Measurements from ENCODE around the gene NHSL1. TPM values are rescaled to one million over a fixed set of nuclear protein-coding genes. Genes with fewer than 3 reads are reported as not detected.

NHSL1 gene
- total RNA-seq, 2 donors from 2014 or later, result 0.14 to 0.73 TPM

DNA sequence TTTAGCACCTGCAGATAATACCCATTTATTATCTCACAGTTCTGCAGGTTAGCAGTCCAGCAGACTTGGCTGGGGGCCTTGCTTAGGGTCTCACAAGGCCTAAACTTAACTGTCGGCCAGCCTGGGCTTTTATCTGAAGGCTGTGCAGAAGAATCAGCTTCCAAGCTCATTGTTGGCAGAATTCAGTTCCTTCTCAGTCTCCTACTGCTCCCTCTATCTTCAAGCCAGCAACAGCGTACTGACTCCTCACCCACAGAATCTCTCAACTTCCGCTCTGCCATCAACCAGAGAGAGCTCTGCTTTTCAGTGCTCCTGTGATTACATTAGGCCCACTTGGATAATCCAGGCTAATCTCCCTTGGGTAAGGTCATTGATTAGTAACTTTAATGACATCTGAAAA lies 30.2 kb upstream of the NHSL1 start:
- ATAC-seq (no peak), DNase-seq (ENCODE audit: low spot score) (no peak)
- Mint-ChIP-seq H3K4me1 (ENCODE audit: low read depth in 2 of 2) (no peaks in the 10 kb centered on the region), H3K27ac (no peak overlapping the region), H3K9me3 (no peaks in the 10 kb centered on the region), H3K36me3 (no peaks in the 10 kb centered on the region), H3K27me3 (peaks cover 25 to 33% of the 10 kb centered on the region in 2 donors), H3K4me3 (no peak overlapping the region)

DNA sequence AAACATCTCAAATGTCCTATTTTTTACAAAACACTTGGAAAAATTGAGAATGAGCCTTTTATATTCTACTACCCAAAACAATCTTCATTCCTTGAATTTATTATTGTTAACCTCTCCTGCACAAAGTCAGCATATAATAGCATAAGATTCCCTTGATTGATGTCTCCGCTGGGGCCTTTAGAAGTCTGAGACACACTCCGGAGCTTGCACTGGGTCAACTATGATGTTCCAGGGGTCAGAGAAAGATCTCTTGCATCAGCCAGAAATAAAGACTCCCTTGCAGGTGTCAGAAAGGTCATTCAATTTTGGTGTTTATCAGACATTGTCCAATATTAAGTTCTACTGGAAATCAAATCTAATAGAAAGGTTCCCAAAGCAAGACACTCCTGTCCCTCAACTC lies 29.7 kb upstream of the NHSL1 start:
- H3K27me3 Mint-ChIP-seq, result peaks cover 23 to 33% of the 10 kb centered on the region in 2 donors
- ATAC-seq (no peak), DNase-seq (ENCODE audit: low spot score) (no peak)
- no peaks in the 10 kb centered on the region for H3K4me1 Mint-ChIP-seq (ENCODE audit: low read depth in 2 of 2)
- no peaks in the 10 kb centered on the region for H3K9me3 Mint-ChIP-seq
- H3K36me3 Mint-ChIP-seq, result no peaks in the 10 kb centered on the region
- H3K4me3 Mint-ChIP-seq, result no peak overlapping the region
- H3K27ac Mint-ChIP-seq, result no peak overlapping the region

DNA sequence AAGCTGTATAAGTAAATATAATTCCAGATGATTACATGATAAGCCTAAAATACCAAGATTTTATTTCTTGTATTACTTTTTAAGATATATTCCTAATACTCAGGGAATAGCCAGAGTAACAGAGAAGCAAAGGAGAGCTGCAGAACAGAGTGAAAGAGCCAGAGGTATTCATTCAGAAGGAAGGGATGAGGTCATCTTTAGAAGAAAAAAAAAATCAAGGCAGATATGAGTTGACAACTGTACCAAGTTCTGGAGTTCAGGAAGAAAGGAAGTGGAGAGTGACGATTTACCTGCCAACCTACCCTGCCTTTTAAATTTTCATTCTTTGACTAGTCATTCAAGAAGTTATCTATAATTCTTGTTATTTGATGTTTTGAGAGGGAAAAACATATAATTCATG lies 28.8 kb upstream of the NHSL1 start:
- no peaks in the 10 kb centered on the region for H3K36me3 Mint-ChIP-seq
- H3K4me3 Mint-ChIP-seq, result no peak overlapping the region
- peaks cover 23 to 33% of the 10 kb centered on the region in 2 donors for H3K27me3 Mint-ChIP-seq
- H3K4me1 Mint-ChIP-seq (ENCODE audit: low read depth in 2 of 2), result no peaks in the 10 kb centered on the region
- ATAC-seq (no peak), DNase-seq (ENCODE audit: low spot score) (no peak)
- H3K9me3 Mint-ChIP-seq, result no peaks in the 10 kb centered on the region
- H3K27ac Mint-ChIP-seq, result no peak overlapping the region

DNA sequence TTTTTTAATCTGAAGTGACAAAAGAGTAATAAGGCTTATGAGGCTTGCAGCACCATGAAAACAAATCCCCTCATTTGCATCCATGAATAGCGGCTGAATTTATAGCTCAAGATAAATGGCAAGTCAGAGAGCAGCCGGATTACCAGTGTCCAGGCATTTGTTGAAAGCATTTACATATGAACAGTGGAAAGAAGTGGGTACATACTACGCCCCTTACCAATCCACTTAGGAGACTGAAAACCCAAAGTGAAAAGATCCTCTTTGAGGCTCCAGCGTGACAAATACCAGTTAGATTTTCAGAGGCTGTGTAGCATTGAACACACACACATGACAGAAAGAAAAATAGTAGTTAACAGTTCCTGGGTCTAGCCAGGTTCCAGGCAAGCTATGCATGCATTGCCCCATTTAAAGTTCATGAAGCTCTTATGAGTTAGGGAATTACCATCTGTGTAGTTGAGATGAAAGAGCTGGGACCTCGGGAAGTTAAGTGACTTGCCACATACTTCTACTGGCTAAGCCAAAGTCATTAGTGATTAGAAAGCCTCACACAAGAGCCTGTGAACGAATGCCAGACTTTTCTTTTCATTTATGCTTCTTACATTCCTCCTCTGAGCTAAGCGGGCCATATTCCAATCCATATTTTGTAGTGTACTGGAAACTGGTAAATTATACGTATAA lies 28.3 kb upstream of the NHSL1 start:
- H3K4me1 Mint-ChIP-seq (ENCODE audit: low read depth in 2 of 2), result no peaks in the 10 kb centered on the region
- no peak overlapping the region for H3K27ac Mint-ChIP-seq
- H3K9me3 Mint-ChIP-seq, result no peaks in the 10 kb centered on the region
- H3K27me3 Mint-ChIP-seq, result peaks cover 19 to 28% of the 10 kb centered on the region in 2 donors
- DNase-seq (ENCODE audit: low spot score), result no peak
- H3K36me3 Mint-ChIP-seq, result no peaks in the 10 kb centered on the region
- H3K4me3 Mint-ChIP-seq, result no peak overlapping the region
- no peak for ATAC-seq

DNA sequence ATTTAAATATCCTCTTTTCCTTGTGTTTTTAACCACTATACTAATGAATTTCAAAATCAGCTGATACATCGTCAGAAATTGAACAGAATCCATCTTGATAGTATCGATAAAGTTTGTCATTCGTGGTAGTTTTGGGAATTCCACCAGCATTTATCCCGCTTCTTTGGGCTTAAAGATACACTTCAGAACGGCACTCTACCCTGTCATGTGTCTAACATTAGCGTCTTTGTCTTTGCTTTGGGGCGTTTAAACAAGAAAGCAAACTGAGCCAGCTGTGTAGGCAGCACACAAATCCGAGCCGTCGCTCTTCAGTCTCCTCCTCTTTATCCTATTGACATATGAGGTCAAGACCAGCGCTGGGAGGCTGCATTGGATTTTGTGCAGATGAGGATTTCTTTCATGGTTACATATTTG lies 27.5 kb upstream of the NHSL1 start:
- no peak overlapping the region for H3K4me3 Mint-ChIP-seq
- H3K9me3 Mint-ChIP-seq, result no peaks in the 10 kb centered on the region
- ATAC-seq, result no peak
- peaks cover 13 to 23% of the 10 kb centered on the region in 2 donors for H3K27me3 Mint-ChIP-seq
- H3K27ac Mint-ChIP-seq, result no peak overlapping the region
- H3K36me3 Mint-ChIP-seq, result no peaks in the 10 kb centered on the region
- H3K4me1 Mint-ChIP-seq (ENCODE audit: low read depth in 2 of 2), result no peaks in the 10 kb centered on the region
- DNase-seq (ENCODE audit: low spot score), result no peak

DNA sequence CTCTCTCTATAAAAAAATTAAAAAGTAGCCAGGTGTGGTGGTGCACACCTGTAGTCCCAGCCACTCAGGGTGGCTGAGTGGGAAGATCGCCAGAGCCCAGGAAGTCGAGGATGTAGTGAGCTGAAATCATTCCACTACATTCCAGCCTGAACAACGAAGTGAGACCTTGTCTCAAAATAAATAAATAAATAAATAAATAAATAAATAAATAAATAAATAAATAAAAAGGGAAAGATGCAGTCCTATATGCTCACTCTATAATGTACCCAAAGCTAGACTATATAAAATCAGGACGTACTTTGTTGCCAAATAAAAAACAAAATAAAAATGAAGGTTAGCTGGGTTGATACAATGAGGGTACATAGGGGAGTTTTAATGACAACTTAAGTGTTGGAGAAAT lies 26.1 kb upstream of the NHSL1 start:
- Mint-ChIP-seq H3K4me3 (no peak overlapping the region), H3K36me3 (no peaks in the 10 kb centered on the region), H3K27me3 (peaks cover 14 to 28% of the 10 kb centered on the region in 2 donors), H3K27ac (no peak overlapping the region), H3K4me1 (ENCODE audit: low read depth in 2 of 2) (no peaks in the 10 kb centered on the region), H3K9me3 (no peaks in the 10 kb centered on the region)
- ATAC-seq (no peak), DNase-seq (ENCODE audit: low spot score) (no peak)

DNA sequence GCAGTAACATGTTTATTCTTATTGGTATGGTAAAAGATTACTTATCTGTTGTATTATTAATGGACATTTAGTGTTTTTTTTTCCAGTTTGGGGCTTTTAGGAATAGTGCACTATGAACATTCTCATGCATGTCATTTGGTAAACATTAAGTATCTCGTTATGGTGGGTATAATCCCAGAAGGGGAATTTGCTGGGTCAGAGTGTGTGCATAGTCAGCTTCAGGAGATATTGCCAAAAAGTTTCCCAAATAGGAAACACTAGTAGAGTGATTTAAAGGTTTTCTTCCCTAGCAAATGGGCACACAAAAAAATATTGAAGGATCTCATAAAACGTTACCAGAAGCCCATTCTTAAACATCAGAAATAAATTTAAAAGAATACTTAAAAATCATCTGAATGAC lies 25.2 kb upstream of the NHSL1 start:
- Mint-ChIP-seq H3K36me3 (no peaks in the 10 kb centered on the region), H3K4me1 (ENCODE audit: low read depth in 2 of 2) (no peaks in the 10 kb centered on the region), H3K27me3 (peaks cover 14 to 28% of the 10 kb centered on the region in 2 donors), H3K9me3 (no peaks in the 10 kb centered on the region), H3K27ac (no peak overlapping the region), H3K4me3 (no peak overlapping the region)
- DNase-seq (ENCODE audit: low spot score) (no peak), ATAC-seq (no peak)

DNA sequence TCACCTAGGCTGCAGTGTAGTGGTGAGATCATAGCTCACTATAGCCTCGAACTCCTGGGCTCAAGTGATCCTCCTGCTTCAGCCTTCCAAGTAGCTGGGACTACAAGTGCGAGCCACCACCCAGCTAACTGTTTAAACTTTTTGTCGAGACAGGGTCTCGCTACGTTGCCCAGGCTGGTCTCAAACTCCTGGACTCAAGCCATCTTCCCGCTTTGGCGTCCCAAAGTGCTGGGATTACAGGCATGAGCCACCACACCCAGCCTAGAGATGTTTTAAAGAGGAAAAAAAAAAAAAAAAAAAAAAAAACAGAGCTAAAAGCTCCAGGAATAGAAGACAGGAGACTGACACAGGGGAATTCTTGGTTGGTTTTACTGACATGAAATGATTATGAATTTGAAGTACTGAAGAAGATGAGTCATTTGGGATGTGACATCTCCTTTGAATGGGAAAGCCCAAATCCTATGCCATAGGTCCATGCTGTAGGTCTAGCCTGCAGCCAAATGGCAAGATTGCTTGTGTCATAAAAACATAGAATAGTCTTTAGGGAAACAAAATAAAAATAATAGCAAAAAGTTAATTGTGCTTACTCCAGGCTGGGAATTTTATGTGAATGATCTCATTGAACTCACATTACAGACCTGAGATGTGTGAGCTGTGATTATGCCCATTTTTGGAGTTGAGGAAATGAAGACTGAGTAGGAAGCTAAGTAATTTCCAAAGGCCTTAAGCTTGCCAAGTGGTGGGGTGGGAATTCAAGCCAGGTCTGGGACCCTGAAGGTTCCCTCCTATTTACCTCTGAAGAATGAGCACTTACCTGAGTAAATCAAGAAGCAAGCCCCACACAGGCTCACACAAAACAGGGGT lies 24.3 kb upstream of the NHSL1 start:
- Mint-ChIP-seq H3K4me3 (no peak overlapping the region), H3K9me3 (no peaks in the 10 kb centered on the region), H3K4me1 (ENCODE audit: low read depth in 2 of 2) (no peaks in the 10 kb centered on the region), H3K27me3 (peaks cover 14 to 28% of the 10 kb centered on the region in 2 donors), H3K27ac (no peak overlapping the region), H3K36me3 (no peaks in the 10 kb centered on the region)
- DNase-seq (ENCODE audit: low spot score), result no peak
- ATAC-seq, result no peak

DNA sequence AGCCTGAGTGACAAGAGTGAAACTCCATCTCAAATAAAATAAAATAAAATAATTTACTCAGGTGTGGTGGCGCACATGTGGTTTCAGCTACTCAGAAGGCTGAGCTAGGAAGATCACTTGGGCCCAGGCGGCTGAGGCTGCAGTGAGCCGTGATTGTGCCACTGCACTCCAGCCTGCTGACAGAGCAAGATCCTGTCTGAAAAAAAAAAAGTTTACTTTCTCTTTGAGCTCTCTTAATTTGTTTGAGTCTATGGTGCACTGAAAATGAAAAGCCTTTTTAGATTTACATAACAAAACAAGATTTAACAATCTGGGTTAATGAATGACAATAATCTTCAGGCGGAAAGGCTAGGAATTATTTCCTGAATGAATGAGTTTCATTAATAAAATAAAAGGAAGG lies 23.3 kb upstream of the NHSL1 start:
- no peak for ATAC-seq
- Mint-ChIP-seq H3K4me3 (no peak overlapping the region), H3K27me3 (peaks cover 15 to 28% of the 10 kb centered on the region in 2 donors), H3K36me3 (no peaks in the 10 kb centered on the region), H3K9me3 (no peaks in the 10 kb centered on the region), H3K4me1 (ENCODE audit: low read depth in 2 of 2) (peaks cover 0 to 2% of the 10 kb centered on the region in 2 donors), H3K27ac (no peak overlapping the region)
- DNase-seq (ENCODE audit: low spot score), result no peak

DNA sequence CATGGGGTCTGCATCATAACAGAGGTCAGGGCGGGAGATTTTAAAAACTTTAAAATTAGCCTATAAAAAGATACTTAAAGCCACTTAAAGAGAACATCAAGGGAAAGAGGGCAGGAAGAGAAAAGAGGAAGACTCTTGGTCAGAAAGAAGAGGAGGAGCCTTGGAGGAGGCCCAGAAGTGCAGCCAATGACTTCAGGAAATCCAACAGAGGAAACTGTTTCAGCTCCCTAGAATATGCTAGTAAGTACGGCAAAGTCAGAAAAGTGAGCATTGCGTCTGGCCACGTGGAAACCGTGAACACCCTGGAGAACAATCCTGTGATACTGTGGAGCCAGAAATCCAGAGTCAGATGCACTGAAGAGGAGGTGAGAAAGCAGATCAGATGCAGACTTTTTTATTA lies 22.5 kb upstream of the NHSL1 start:
- H3K27ac Mint-ChIP-seq, result no peak overlapping the region
- peaks cover 0 to 9% of the 10 kb centered on the region in 2 donors for H3K4me1 Mint-ChIP-seq (ENCODE audit: low read depth in 2 of 2)
- H3K36me3 Mint-ChIP-seq, result no peaks in the 10 kb centered on the region
- H3K4me3 Mint-ChIP-seq, result no peak overlapping the region
- ATAC-seq (no peak), DNase-seq (ENCODE audit: low spot score) (no peak)
- H3K27me3 Mint-ChIP-seq, result peaks cover 12 to 21% of the 10 kb centered on the region in 2 donors
- no peaks in the 10 kb centered on the region for H3K9me3 Mint-ChIP-seq

DNA sequence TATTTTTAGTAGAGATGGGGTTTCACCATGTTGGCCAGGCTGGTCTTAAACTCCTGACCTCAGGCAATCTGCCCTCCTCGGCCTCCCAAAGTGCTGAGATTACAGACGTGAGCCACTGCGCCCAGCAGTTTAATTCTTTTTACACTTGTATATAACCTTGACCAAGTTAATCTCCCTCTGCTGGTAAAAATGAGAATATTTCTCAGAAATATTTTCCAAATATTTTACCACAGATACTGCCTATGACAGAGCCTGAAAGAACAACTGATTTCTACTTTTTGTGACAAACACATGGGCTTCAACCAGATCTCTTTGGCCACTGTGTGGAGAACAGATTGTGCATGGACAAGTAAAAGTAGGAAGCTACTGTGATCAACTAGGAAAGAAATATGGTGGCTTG lies 21.2 kb upstream of the NHSL1 start:
- H3K27me3 Mint-ChIP-seq, result peaks cover 9 to 16% of the 10 kb centered on the region in 2 donors
- peaks cover 3 to 20% of the 10 kb centered on the region in 2 donors for H3K4me1 Mint-ChIP-seq (ENCODE audit: low read depth in 2 of 2)
- no peaks in the 10 kb centered on the region for H3K36me3 Mint-ChIP-seq
- H3K4me3 Mint-ChIP-seq, result no peak overlapping the region
- ATAC-seq, result no peak
- H3K9me3 Mint-ChIP-seq, result no peaks in the 10 kb centered on the region
- H3K27ac Mint-ChIP-seq, result no peak overlapping the region
- DNase-seq (ENCODE audit: low spot score), result no peak

DNA sequence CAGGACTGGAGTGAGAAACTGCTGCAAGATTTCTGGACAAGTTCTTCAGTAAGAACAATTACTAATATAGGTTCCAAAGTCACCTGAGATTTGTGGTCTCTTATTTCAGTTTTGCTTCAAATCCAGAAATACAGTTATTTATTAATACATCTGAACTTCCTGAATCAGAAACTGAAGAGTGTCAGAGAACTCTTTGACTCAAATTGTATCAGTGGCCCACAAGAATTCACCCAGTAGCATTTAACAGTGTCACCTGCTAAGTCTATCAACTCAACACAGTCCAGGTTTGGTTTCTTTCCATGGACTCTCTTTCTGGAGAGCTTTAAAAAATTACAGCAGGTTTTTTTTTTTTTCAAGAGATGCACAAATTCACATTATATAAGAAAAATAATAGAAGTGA lies 18.8 kb upstream of the NHSL1 start:
- H3K27me3 Mint-ChIP-seq, result peaks cover 8 to 16% of the 10 kb centered on the region in 2 donors
- peaks cover 15 to 33% of the 10 kb centered on the region in 2 donors for H3K4me1 Mint-ChIP-seq (ENCODE audit: low read depth in 2 of 2)
- DNase-seq (ENCODE audit: low spot score) (no peak), ATAC-seq (no peak)
- H3K9me3 Mint-ChIP-seq, result no peaks in the 10 kb centered on the region
- no peak overlapping the region for H3K27ac Mint-ChIP-seq
- no peaks in the 10 kb centered on the region for H3K36me3 Mint-ChIP-seq
- H3K4me3 Mint-ChIP-seq, result no peak overlapping the region

DNA sequence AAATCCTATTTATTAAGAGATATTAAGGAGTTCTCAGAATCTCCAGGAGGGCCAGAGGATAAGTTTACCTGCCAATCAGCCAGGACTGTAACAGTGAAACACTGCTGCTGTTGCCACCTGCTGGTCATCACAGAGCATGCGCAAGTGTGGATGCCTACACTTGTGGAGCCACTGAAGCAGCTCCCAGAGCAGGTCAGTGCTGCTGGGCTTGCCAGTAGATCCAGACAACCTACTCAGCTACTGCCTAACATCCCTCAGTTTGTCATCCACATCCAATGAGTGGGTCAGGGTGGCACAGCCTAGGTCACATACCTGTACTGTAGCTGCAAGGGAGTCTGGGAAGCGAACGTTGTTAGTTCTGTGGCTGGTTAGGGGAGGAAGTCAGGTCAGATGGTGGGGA lies 18.3 kb upstream of the NHSL1 start:
- DNase-seq (ENCODE audit: low spot score) (peak; percentile 64), ATAC-seq (peak; percentile 61 to 75)
- Mint-ChIP-seq H3K4me1 (ENCODE audit: low read depth in 2 of 2) (peaks cover 15 to 33% of the 10 kb centered on the region in 2 donors), H3K27ac (no peak overlapping the region), H3K4me3 (no peak overlapping the region), H3K36me3 (no peaks in the 10 kb centered on the region), H3K27me3 (peaks cover 12 to 16% of the 10 kb centered on the region in 2 donors), H3K9me3 (no peaks in the 10 kb centered on the region)

DNA sequence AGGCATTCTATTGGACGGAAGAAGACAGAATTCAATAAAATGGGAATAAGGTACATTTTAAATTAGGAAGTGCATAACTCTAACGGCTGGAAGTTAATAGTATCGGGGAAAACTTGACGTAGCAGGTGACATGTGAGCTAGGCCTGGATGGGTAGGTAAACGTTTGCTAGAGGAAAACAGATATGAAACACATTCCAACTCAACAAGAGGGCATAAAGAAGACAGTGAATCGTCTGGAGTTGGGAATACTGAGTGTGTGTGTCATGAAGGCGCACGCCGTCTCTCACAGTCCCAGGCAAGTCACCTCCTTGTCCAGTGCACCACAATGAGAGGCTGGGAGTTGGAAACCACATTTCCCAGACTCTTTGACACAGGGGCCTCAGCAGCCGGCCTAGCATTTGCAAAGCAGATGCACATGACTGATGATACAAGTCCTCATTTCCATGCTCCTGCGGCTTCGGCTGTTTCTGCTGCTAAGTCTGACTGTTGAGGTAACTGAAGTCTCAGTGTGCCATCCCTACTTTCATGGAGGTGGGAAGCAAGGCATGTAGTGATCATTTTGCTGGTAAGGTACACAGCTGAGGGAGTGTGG lies 16.5 kb upstream of the NHSL1 start:
- Mint-ChIP-seq H3K4me1 (ENCODE audit: low read depth in 2 of 2) (peaks cover 15 to 33% of the 10 kb centered on the region in 2 donors), H3K27ac (no peak overlapping the region)

More for the DNA sequence above, 16.5 kb upstream of the NHSL1 start:
- H3K36me3 Mint-ChIP-seq, result no peaks in the 10 kb centered on the region
- H3K27me3 Mint-ChIP-seq, result peaks cover 13 to 17% of the 10 kb centered on the region in 2 donors
- no peak overlapping the region for H3K4me3 Mint-ChIP-seq
- H3K9me3 Mint-ChIP-seq, result no peaks in the 10 kb centered on the region
- no peak for DNase-seq (ENCODE audit: low spot score)
- ATAC-seq, result no peak
